Esophagus squamous epithelium (tissue), 5 donors: ENCODE data around the gene ZDHHC14. TPM values are rescaled to one million over a fixed set of nuclear protein-coding genes. Genes with fewer than 3 reads are reported as not detected.
"Not testable (repeated sequence)": the region's sequence is repeated elsewhere in the genome, so short reads cannot be mapped to it uniquely, and the experiment has no call there.

Experiments
- DNase-seq: peaks from one replicate; lab custom pipeline; 2025; lab: John Stamatoyannopoulos, UW
- H3K27ac ChIP-seq, 4 donors: fragments of 200-600 bp; sonication (generic); one replicate each; pipeline ENCODE4 v1.5.1; 2016 to 2019; ENCODE audit warnings: mild to moderate bottlenecking in 1 of 4
- H3K27me3 ChIP-seq, 4 donors: fragments of 200-600 bp; sonication (generic); 1 replicate in 3 of 4; 2 replicates in 1 of 4; pipeline versions ENCODE4 v1.5.1 to v1.6.0; 2017 to 2021; ENCODE audit warnings: antibody characterized with exemption in 1 of 4
- H3K36me3 ChIP-seq, 3 donors: fragments of 200-600 bp; sonication (generic); one replicate each; pipeline ENCODE4 v1.5.1; 2016 to 2019
- H3K4me1 ChIP-seq, 3 donors: fragments of 200-600 bp; sonication (generic); one replicate each; pipeline ENCODE4 v1.5.1; 2017 to 2019
- H3K4me3 ChIP-seq, 4 donors: fragments of 200-600 bp; sonication (generic); 1 replicate in 3 of 4; 2 replicates in 1 of 4; pipeline ENCODE4 v1.5.1; 2016 to 2019; ENCODE audit warnings: mild to moderate bottlenecking in 2 of 4, moderate library complexity in 1 of 4
- H3K9me3 ChIP-seq, 3 donors: fragments of 200-600 bp; sonication (generic); one replicate each; pipeline ENCODE4 v1.5.1; 2016 to 2019
- POLR2A ChIP-seq, 4 donors: fragments of 450-650 bp; IDR thresholded peaks; one replicate each; pipeline ENCODE4 v1.6.1; 2017; ENCODE audit warnings: antibody characterized with exemption in 4 of 4, mild to moderate bottlenecking in 4 of 4, moderate library complexity in 3 of 4
- WGBS, 2 donors: methylation state at CpG; one replicate each; pipeline ENCODE4 v1.1.5; 2018; 5-methylcytosine and 5-hydroxymethylcytosine counted together
- intact Hi-C: fragments of 100-400 bp; cut with DNase I; formaldehyde crosslinking; loops from one replicate; pipeline ENCODE4 v1.15.0; 2022
- total RNA-seq, 4 donors: library from RNA; depleted of rRNA; stranded (reverse); fragments of >200 nt; gene quantifications; one replicate each; pipeline ENCODE4 v1.1.0, GENCODE V29; 2016
- TF ChIP-seq, protein P1 (sequence below), 6 experiments: fragments of 450-650 bp in 4 of 6; fragments of 200-600 bp in 2 of 6; sonication (generic) in 2 of 6; IDR thresholded peaks; one replicate each; pipeline ENCODE4 v1.5.1; 2016 to 2019; ENCODE audit warnings: antibody characterized with exemption in 6 of 6, mild to moderate bottlenecking in 4 of 6, moderate library complexity in 4 of 6
- donor health status: DM: yes; HTN: yes; CAD: no.

The ZDHHC14 gene
- total RNA-seq, 4 donors from 2014 or later: 6.1 to 15.6 (median 6.9) TPM

DNA sequence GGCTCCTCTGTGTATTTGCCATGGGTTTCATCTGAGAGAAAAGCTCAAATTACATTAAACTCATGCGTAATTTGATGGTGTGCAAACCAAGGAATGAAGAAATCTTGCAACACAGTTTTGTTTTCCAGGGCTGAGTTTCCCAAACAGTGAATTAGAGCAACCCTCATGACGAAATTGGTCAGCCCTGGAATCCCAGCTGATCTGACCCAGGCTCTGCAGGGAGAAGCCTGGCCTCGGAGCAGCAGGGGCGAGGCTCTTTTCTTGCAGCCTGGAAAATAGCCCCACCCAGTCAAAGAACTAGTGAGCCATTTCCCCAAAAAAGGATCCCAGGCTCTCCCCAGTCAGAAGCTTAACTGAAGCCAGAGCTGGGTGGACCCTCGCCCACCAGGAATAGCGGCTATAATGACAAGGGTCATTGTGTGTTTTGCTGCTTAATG lies 334.8 kb downstream of the ZDHHC14 start:
- no peak for DNase-seq

DNA sequence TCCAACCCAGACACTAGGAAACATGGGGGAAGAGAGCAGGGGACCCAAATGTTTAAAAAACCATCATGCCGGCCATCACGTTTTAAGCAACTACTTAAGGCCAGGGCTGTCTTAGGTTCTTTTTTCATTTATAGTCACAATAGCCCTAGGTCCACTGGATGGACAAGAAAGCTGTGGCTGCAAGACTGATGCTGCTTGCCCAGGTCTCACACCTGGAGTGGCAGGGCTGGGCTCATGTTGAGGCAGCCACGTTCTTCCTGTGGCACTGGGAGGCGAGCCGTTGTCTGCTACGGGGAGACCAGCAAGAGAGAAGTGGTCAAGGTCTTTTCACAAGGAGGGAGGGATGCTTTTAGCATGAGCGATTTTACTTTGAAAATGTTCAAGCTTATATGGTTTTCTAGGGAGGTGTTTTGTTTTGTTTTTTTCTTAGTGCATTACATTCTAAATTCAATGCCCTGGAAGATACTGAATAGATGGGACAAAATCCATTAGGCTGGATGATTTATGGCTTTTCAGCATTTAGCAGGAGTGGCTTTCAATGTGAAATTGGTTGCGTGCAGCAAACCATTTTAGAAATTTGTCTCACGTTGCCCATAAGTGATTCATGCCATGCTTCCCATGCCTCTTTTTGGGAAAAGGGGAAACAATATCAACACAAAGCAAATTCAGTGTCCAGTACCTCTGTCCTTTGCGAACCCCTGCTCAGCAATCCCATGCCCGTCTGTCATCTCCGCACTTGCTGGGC lies 335.4 kb downstream of the ZDHHC14 start:
- Histone ChIP-seq H3K27me3 (peaks cover 0 to 10% (median 0%) of the 10 kb centered on the region in 4 donors), H3K4me1 (peaks cover 0 to 39% (median 10%) of the 10 kb centered on the region in 3 donors), H3K36me3 (no peaks in the 10 kb centered on the region), H3K4me3 (peak overlapping the region in 1 of 4 donors; percentile 28), H3K9me3 (no peaks in the 10 kb centered on the region), H3K27ac (peak overlapping the region in 3 of 4 donors; percentile 45 to 82 (median 62))
- TF ChIP-seq, protein P1, sequence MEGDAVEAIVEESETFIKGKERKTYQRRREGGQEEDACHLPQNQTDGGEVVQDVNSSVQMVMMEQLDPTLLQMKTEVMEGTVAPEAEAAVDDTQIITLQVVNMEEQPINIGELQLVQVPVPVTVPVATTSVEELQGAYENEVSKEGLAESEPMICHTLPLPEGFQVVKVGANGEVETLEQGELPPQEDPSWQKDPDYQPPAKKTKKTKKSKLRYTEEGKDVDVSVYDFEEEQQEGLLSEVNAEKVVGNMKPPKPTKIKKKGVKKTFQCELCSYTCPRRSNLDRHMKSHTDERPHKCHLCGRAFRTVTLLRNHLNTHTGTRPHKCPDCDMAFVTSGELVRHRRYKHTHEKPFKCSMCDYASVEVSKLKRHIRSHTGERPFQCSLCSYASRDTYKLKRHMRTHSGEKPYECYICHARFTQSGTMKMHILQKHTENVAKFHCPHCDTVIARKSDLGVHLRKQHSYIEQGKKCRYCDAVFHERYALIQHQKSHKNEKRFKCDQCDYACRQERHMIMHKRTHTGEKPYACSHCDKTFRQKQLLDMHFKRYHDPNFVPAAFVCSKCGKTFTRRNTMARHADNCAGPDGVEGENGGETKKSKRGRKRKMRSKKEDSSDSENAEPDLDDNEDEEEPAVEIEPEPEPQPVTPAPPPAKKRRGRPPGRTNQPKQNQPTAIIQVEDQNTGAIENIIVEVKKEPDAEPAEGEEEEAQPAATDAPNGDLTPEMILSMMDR (IDR thresholded peaks at IDR 0.05): no peak
- no peak for TF ChIP-seq POLR2A (IDR thresholded peaks at IDR 0.05)
- WGBS, 2 donors: 79 to 82% methylated on average over 12 of the region's 12 CpGs
- DNase-seq: no peak
- intact Hi-C loops: no loop called here

More for the DNA sequence above, 334.8 kb downstream of the ZDHHC14 start:
- Histone ChIP-seq H3K27me3 (peaks cover 0 to 4% (median 0%) of the 10 kb centered on the region in 4 donors), H3K4me1 (peaks cover 0 to 39% (median 10%) of the 10 kb centered on the region in 3 donors), H3K27ac (peak overlapping the region in 3 of 4 donors; percentile 62 to 82 (median 68)), H3K4me3 (peak overlapping the region in 1 of 4 donors; percentile 28), H3K36me3 (no peaks in the 10 kb centered on the region), H3K9me3 (no peaks in the 10 kb centered on the region)
- 50 to 62% methylated on average over 5 of the region's 6 CpGs for WGBS, 2 donors
- intact Hi-C loops: no loop called here
- TF ChIP-seq POLR2A (IDR thresholded peaks at IDR 0.05): no peak
- TF ChIP-seq, protein P1 (IDR thresholded peaks at IDR 0.05): no peak

DNA sequence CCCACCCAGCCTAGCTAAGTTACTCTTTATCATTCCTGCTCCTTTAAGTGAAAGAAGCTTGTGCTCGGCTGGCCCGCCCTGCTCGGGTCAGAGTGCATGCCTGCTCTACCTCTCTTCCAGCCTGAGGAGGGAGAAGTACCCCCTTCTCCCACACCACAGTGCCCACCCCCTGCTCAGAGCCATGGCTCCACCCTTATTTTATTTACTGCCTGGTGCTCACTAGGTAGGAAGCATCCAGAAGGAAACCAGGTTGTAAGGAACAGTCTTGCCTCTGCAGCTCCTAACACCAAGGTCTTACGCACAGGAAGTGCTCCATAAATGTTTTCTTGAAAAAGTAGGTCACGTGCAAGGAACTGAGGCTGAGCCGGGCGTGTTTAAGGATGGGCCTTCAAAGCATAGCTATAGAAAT lies 336.4 kb downstream of the ZDHHC14 start:
- DNase-seq: no peak
- Histone ChIP-seq H3K4me3 (no peak overlapping the region), H3K27ac (peak overlapping the region in 1 of 4 donors; percentile 44), H3K27me3 (peaks cover 0 to 19% (median 0%) of the 10 kb centered on the region in 4 donors), H3K36me3 (no peaks in the 10 kb centered on the region), H3K4me1 (peaks cover 0 to 39% (median 10%) of the 10 kb centered on the region in 3 donors), H3K9me3 (no peaks in the 10 kb centered on the region)
- intact Hi-C loops: no loop called here
- 84 to 90% methylated on average over 7 of the region's 7 CpGs for WGBS, 2 donors
- TF ChIP-seq POLR2A (IDR thresholded peaks at IDR 0.05): no peak
- TF ChIP-seq, protein P1 (IDR thresholded peaks at IDR 0.05): no peak

DNA sequence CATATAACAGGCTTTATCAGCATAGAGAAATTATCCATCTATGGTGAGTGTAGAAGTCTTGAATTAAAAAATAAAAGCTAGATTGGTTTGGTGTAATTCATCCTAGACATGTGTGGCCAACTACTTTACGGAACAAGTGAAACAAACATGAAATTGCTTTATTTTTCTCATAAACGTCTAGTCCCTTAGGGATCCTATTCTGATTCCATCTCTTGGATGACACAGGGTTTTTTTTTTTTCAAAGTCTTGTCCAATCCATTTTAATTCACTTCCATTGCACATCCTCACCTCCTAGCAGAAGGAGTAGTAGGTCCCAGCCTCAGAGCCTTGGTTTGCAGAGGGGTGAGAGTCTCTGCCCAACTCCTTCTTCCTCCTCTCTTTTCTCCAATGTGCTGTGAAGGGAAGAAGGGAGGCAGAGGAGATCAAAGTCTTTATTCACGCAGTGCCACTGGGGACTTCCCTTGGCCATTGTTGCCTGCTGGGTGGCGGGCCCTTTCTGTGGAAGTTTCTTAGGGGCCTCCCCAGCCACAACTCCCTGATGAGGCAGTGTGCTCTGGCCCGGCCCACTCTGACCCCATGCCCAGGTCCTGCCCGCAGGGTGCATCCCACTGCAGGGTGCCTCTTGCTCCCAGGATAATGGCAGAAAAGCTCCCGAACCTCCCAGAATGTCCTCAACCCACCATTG lies 337.7 kb downstream of the ZDHHC14 start:
- Histone ChIP-seq H3K36me3 (no peaks in the 10 kb centered on the region), H3K27me3 (peaks cover 0 to 24% (median 0%) of the 10 kb centered on the region in 4 donors), H3K9me3 (no peaks in the 10 kb centered on the region), H3K4me3 (no peak overlapping the region), H3K27ac (peak overlapping the region in 1 of 4 donors; percentile 22), H3K4me1 (peaks cover 0 to 39% (median 10%) of the 10 kb centered on the region in 3 donors)
- intact Hi-C loops: no loop called here
- no peak for DNase-seq
- TF ChIP-seq POLR2A (IDR thresholded peaks at IDR 0.05): no peak
- TF ChIP-seq, protein P1 (IDR thresholded peaks at IDR 0.05): no peak
- WGBS, 2 donors: 67 to 77% methylated on average over 2 to 3 of the region's 7 CpGs

DNA sequence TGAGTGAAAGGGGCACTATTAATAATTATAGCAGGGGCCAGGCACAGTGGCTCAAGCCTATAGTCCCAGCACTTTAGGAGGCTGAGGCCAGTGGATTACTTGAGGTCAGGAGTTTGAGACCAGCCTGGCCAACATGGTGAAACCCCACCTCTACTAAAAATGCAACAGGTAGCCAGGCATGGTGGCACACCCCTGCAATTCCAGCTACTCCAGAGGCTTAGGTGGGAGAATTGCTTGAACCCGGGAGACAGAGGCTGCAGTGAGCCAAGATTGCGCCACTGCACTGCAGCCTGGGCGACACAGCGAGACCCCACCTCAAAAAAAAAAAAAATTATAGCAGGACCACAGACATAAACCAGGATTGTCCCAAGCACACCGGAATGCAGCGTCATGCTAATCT lies 340.0 kb downstream of the ZDHHC14 start:
- Histone ChIP-seq H3K4me1 (peaks cover 0 to 26% (median 5%) of the 10 kb centered on the region in 3 donors), H3K27me3 (peaks cover 0 to 24% (median 0%) of the 10 kb centered on the region in 4 donors)
- H3K36me3 ChIP-seq, intact Hi-C loops, H3K27ac ChIP-seq, DNase-seq, H3K9me3 ChIP-seq, H3K4me3 ChIP-seq: not testable (repeated sequence)
- 93 to 96% methylated on average over 6 of the region's 6 CpGs for WGBS, 2 donors
